Measurements from ENCODE around the gene SLC25A40.
"Not testable (repeated sequence)": the region's sequence is repeated elsewhere in the genome, so short reads cannot be mapped to it uniquely, and the experiment has no call there.

The SLC25A40 gene

GRCh38 chr7:87870471-87870870 lies 5.7 kb downstream of the SLC25A40 start:
- no peak for DNase-seq (ENCODE audit: low read depth)

GRCh38 chr7:87866533-87866932 lies 9.6 kb downstream of the SLC25A40 start:
- not testable (repeated sequence) for DNase-seq (ENCODE audit: low read depth)

GRCh38 chr7:87866089-87866488 lies 10.1 kb downstream of the SLC25A40 start:
- no peak for DNase-seq (ENCODE audit: low read depth)

GRCh38 chr7:87858417-87859100 lies 17.6 kb downstream of the SLC25A40 start:
- no peak for DNase-seq (ENCODE audit: low read depth)

- peak; percentile 5 for DNase-seq (ENCODE audit: low read depth)
These were observed 22.8 kb downstream of the SLC25A40 start for GRCh38 chr7:87853237-87853864.

GRCh38 chr7:87852306-87852705 lies 23.9 kb downstream of the SLC25A40 start:
- no peak for DNase-seq (ENCODE audit: low read depth)

GRCh38 chr7:87850836-87851593 lies 25.1 kb downstream of the SLC25A40 start:
- no peak for DNase-seq (ENCODE audit: low read depth)

- no peak for DNase-seq (ENCODE audit: low read depth)
These were observed 38.6 kb downstream of the SLC25A40 start for GRCh38 chr7:87837597-87837996.

- no peak for DNase-seq (ENCODE audit: low read depth)
These were observed 43.0 kb downstream of the SLC25A40 start for GRCh38 chr7:87833130-87833529.

- no peak for DNase-seq (ENCODE audit: low read depth)
These were observed 45.1 kb downstream of the SLC25A40 start for GRCh38 chr7:87831097-87831496.

- DNase-seq (ENCODE audit: low read depth): not testable (repeated sequence)
These were observed 47.8 kb downstream of the SLC25A40 start for GRCh38 chr7:87828383-87828782.

- DNase-seq (ENCODE audit: low read depth): not testable (repeated sequence)
These were observed 50.8 kb downstream of the SLC25A40 start for GRCh38 chr7:87825369-87825768.

GRCh38 chr7:87822056-87822455 lies 54.1 kb downstream of the SLC25A40 start:
- DNase-seq (ENCODE audit: low read depth): not testable (repeated sequence)

- DNase-seq (ENCODE audit: low read depth): no peak
These were observed 57.8 kb downstream of the SLC25A40 start for GRCh38 chr7:87818336-87818735.

GRCh38 chr7:87816389-87816788 lies 59.8 kb downstream of the SLC25A40 start:
- no peak for DNase-seq (ENCODE audit: low read depth)

GRCh38 chr7:87810726-87811125 lies 65.4 kb downstream of the SLC25A40 start:
- no peak for DNase-seq (ENCODE audit: low read depth)

- DNase-seq (ENCODE audit: low read depth): no peak
These were observed 66.0 kb downstream of the SLC25A40 start for GRCh38 chr7:87810130-87810529.

- no peak for DNase-seq (ENCODE audit: low read depth)
These were observed 70.0 kb downstream of the SLC25A40 start for GRCh38 chr7:87806150-87806549.

GRCh38 chr7:87797798-87798403 lies 78.3 kb downstream of the SLC25A40 start:
- DNase-seq (ENCODE audit: low read depth): peak; percentile 11

- no peak for DNase-seq (ENCODE audit: low read depth)
These were observed 78.8 kb downstream of the SLC25A40 start for GRCh38 chr7:87797395-87797794.

GRCh38 chr7:87785368-87785995 lies 90.7 kb downstream of the SLC25A40 start:
- DNase-seq (ENCODE audit: low read depth): no peak

GRCh38 chr7:87784424-87784823 lies 91.7 kb downstream of the SLC25A40 start:
- no peak for DNase-seq (ENCODE audit: low read depth)

Measured in GM04504 (cell line).